ENCODE results near the gene SRD5A3. TPM values are rescaled to one million over a fixed set of nuclear protein-coding genes. Genes with fewer than 3 reads are reported as not detected.

The SRD5A3 gene
- total RNA-seq, 1 donor from 2014 or later: 14.3 TPM

Other genes with a start within 250 kb of the SRD5A3 start
- 1.3 and 1.6 TPM in 2 replicates for gene KDR, start 220.6 kb upstream of the SRD5A3 start, total RNA-seq
- 129 and 159 TPM in 2 replicates for gene TMEM165, start 49.7 kb downstream of the SRD5A3 start, total RNA-seq
- gene CLOCK, start 200.7 kb downstream of the SRD5A3 start, total RNA-seq: 13.0 and 14.4 TPM in 2 replicates
- gene PDCL2, start 246.0 kb downstream of the SRD5A3 start, total RNA-seq: not detected in 2 replicates

All from kidney epithelial cell (primary cell).